ENCODE results near the gene SPPL2C. TPM values are rescaled to one million over a fixed set of nuclear protein-coding genes. Genes with fewer than 3 reads are reported as not detected.

The SPPL2C gene
- total and polyA plus RNA-seq, 10 of the 15 experiments (the other 5 are each of a cell fraction or from before 2014, with no cell fraction given): not detected

DNA sequence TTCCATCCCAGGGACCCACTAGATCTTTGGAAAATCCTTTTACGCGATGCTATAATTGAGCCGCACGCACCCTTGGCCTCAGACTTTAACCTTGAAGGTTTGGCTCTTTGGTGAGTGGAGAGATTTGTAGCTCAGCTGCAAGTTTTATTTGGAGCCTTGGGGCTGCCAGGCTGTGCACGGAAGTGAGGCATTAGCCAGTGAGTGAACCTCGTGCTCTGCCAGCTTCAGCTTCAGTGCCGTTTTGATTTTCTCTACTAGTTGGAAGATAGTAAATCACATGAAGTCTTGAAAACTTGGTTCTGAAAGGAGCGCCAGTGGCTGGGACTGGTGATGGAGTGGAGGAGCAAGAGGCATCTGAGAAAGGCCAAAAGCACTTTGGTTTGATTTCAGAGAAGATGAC, 43.3 kb upstream of the SPPL2C start:
- H4K20me1 ChIP-seq (ENCODE audit: control insufficient read depth, insufficient read depth): no peaks in the 10 kb centered on the region
- DNase-seq (ENCODE audit: low read depth, low spot score) (no peak), ATAC-seq (no peak), FAIRE-seq (no peak)
- no peak overlapping the region for H2AFZ ChIP-seq (ENCODE audit: control insufficient read depth, low read depth, low read length)
- WGBS (ENCODE audit: insufficient coverage, insufficient replicate concordance, low lambda C conversion rate, missing lambda C conversion rate): 48% methylated on average over 8 of the region's 8 CpGs
- no peak overlapping the region for H3K9ac ChIP-seq (ENCODE audit: control insufficient read depth, insufficient read depth, low read length)
- H3K79me2 ChIP-seq (ENCODE audit: control insufficient read depth, insufficient read depth, low read length): no peaks in the 10 kb centered on the region
- intact Hi-C loops (cut with micrococcal nuclease; ENCODE audit: unreplicated experiment): no loop called here
- BruUV-seq (replicated peaks): no TSS peak
- H3K36me3 ChIP-seq (ENCODE audit: control insufficient read depth in 2 of 2, insufficient read depth in 2 of 2, low read length in 1 of 2): no peaks in the 10 kb centered on the region
- ChIA-PET SMC1A (ENCODE audit: uncharacterized antibody, unreplicated experiment) (no interaction called here), POLR2A (no interaction called here), RAD21 (ENCODE audit: unreplicated experiment) (no interaction called here), CTCF (no interaction called here)
- H3K27ac ChIP-seq (ENCODE audit: control insufficient read depth, insufficient read depth): no peak overlapping the region
- H3K4me2 ChIP-seq (ENCODE audit: control insufficient read depth, insufficient read depth): no peak overlapping the region
- peaks cover 0 to 8% of the 10 kb centered on the region in 2 experiments; a peak in 2 of 4 replicates for H3K27me3 ChIP-seq (replicated peaks in 1 of 2; ENCODE audit: control insufficient read depth in 2 of 2, insufficient read depth in 2 of 2, low read length in 1 of 2)
- no peak for TF ChIP-seq NRF1 (conservative IDR thresholded peaks at IDR 0.05; ENCODE audit: low read depth, low read length)
- H3K4me3 ChIP-seq: no peak overlapping the region
- no peaks in the 10 kb centered on the region for H3K4me1 ChIP-seq (ENCODE audit: control insufficient read depth, insufficient read depth, low read length)
- no peaks in the 10 kb centered on the region for H3K9me3 ChIP-seq (replicated peaks; ENCODE audit: control insufficient read depth, insufficient read depth, low read length)
- in situ Hi-C loops (cut with MboI): no loop called here

DNA sequence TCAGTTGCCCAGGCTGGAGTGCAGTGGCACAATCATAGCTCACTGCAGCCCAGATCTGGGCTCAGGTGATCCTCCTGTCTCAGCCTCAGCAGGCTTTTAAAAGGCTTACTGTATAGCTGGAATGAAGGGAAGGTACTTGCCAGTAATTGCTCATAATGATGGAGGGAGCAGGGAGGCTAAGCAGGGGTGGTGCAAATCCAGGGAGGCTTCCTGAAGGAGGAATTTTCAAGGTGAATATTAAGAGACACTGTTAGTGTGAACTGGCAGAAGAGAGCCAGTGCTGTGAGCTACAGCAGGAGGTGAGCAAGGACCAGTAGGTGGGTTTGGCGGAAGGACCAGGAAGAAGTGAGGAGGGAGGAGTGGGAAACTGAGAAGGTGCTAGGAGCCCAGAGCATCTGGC, 35.8 kb upstream of the SPPL2C start:
- Histone ChIP-seq H3K4me1 (ENCODE audit: control insufficient read depth, insufficient read depth, low read length) (no peaks in the 10 kb centered on the region), H3K4me3 (no peak overlapping the region), H3K36me3 (ENCODE audit: control insufficient read depth in 2 of 2, insufficient read depth in 2 of 2, low read length in 1 of 2) (no peaks in the 10 kb centered on the region), H2AFZ (ENCODE audit: control insufficient read depth, low read depth, low read length) (no peak overlapping the region), H4K20me1 (ENCODE audit: control insufficient read depth, insufficient read depth) (no peaks in the 10 kb centered on the region), H3K27me3 (replicated peaks in 1 of 2; ENCODE audit: control insufficient read depth in 2 of 2, insufficient read depth in 2 of 2, low read length in 1 of 2) (peaks cover 0 to 5% of the 10 kb centered on the region in 2 experiments; a peak in 3 of 4 replicates), H3K79me2 (ENCODE audit: control insufficient read depth, insufficient read depth, low read length) (no peaks in the 10 kb centered on the region), H3K27ac (ENCODE audit: control insufficient read depth, insufficient read depth) (no peak overlapping the region), H3K9ac (ENCODE audit: control insufficient read depth, insufficient read depth, low read length) (no peak overlapping the region), H3K4me2 (ENCODE audit: control insufficient read depth, insufficient read depth) (no peak overlapping the region), H3K9me3 (replicated peaks; ENCODE audit: control insufficient read depth, insufficient read depth, low read length) (no peaks in the 10 kb centered on the region)
- in situ Hi-C loops (cut with MboI): no loop called here
- no TSS peak for BruUV-seq (replicated peaks)
- SMC1A ChIA-PET (ENCODE audit: uncharacterized antibody, unreplicated experiment): no interaction called here
- no peak for FAIRE-seq
- intact Hi-C loops (cut with micrococcal nuclease; ENCODE audit: unreplicated experiment): no loop called here
- 100% methylated on average over 1 of the region's 1 CpG for WGBS (ENCODE audit: insufficient coverage, insufficient replicate concordance, low lambda C conversion rate, missing lambda C conversion rate)
- POLR2A ChIA-PET: no interaction called here
- no peak for ATAC-seq
- DNase-seq (ENCODE audit: low read depth, low spot score): no peak
- CTCF ChIA-PET: no interaction called here
- RAD21 ChIA-PET (ENCODE audit: unreplicated experiment): no interaction called here
- TF ChIP-seq, protein P1, sequence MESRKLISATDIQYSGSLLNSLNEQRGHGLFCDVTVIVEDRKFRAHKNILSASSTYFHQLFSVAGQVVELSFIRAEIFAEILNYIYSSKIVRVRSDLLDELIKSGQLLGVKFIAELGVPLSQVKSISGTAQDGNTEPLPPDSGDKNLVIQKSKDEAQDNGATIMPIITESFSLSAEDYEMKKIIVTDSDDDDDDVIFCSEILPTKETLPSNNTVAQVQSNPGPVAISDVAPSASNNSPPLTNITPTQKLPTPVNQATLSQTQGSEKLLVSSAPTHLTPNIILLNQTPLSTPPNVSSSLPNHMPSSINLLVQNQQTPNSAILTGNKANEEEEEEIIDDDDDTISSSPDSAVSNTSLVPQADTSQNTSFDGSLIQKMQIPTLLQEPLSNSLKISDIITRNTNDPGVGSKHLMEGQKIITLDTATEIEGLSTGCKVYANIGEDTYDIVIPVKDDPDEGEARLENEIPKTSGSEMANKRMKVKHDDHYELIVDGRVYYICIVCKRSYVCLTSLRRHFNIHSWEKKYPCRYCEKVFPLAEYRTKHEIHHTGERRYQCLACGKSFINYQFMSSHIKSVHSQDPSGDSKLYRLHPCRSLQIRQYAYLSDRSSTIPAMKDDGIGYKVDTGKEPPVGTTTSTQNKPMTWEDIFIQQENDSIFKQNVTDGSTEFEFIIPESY (IDR thresholded peaks at IDR 0.05): no peak
- TF ChIP-seq, protein P2, sequence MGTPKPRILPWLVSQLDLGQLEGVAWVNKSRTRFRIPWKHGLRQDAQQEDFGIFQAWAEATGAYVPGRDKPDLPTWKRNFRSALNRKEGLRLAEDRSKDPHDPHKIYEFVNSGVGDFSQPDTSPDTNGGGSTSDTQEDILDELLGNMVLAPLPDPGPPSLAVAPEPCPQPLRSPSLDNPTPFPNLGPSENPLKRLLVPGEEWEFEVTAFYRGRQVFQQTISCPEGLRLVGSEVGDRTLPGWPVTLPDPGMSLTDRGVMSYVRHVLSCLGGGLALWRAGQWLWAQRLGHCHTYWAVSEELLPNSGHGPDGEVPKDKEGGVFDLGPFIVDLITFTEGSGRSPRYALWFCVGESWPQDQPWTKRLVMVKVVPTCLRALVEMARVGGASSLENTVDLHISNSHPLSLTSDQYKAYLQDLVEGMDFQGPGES (IDR thresholded peaks at IDR 0.05): no peak
- TF ChIP-seq, protein P3, sequence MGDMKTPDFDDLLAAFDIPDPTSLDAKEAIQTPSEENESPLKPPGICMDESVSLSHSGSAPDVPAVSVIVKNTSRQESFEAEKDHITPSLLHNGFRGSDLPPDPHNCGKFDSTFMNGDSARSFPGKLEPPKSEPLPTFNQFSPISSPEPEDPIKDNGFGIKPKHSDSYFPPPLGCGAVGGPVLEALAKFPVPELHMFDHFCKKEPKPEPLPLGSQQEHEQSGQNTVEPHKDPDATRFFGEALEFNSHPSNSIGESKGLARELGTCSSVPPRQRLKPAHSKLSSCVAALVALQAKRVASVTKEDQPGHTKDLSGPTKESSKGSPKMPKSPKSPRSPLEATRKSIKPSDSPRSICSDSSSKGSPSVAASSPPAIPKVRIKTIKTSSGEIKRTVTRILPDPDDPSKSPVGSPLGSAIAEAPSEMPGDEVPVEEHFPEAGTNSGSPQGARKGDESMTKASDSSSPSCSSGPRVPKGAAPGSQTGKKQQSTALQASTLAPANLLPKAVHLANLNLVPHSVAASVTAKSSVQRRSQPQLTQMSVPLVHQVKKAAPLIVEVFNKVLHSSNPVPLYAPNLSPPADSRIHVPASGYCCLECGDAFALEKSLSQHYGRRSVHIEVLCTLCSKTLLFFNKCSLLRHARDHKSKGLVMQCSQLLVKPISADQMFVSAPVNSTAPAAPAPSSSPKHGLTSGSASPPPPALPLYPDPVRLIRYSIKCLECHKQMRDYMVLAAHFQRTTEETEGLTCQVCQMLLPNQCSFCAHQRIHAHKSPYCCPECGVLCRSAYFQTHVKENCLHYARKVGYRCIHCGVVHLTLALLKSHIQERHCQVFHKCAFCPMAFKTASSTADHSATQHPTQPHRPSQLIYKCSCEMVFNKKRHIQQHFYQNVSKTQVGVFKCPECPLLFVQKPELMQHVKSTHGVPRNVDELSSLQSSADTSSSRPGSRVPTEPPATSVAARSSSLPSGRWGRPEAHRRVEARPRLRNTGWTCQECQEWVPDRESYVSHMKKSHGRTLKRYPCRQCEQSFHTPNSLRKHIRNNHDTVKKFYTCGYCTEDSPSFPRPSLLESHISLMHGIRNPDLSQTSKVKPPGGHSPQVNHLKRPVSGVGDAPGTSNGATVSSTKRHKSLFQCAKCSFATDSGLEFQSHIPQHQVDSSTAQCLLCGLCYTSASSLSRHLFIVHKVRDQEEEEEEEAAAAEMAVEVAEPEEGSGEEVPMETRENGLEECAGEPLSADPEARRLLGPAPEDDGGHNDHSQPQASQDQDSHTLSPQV (IDR thresholded peaks at IDR 0.05): no peak
- no peak for TF ChIP-seq RBBP5 (conservative IDR thresholded peaks at IDR 0.05)
- TF ChIP-seq, protein P4, sequence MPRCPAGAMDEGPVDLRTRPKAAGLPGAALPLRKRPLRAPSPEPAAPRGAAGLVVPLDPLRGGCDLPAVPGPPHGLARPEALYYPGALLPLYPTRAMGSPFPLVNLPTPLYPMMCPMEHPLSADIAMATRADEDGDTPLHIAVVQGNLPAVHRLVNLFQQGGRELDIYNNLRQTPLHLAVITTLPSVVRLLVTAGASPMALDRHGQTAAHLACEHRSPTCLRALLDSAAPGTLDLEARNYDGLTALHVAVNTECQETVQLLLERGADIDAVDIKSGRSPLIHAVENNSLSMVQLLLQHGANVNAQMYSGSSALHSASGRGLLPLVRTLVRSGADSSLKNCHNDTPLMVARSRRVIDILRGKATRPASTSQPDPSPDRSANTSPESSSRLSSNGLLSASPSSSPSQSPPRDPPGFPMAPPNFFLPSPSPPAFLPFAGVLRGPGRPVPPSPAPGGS (IDR thresholded peaks at IDR 0.05; ENCODE audit: borderline replicate concordance, insufficient read depth, low read depth, low read length, poor library complexity, severe bottlenecking): no peak
